Measurements from ENCODE around the gene KASH5. TPM values are rescaled to one million over a fixed set of nuclear protein-coding genes. Genes with fewer than 3 reads are reported as not detected.
A peak's percentile ranks its signal among the peaks of the same experiment; 100 is the strongest.

The KASH5 gene
- total and polyA plus RNA-seq, 2 of the 13 experiments (the other 11 are each of a cell fraction or from before 2014, with no cell fraction given) = not detected

- TF ChIP-seq PRDM15 (CRISPR knock-in tag; IDR thresholded peaks at IDR 0.05) (no peak), ZNF512B (CRISPR knock-in tag; IDR thresholded peaks at IDR 0.05; ENCODE audit: borderline replicate concordance) (no peak), ATF7-NPFF (CRISPR knock-in tag; IDR thresholded peaks at IDR 0.05; ENCODE audit: low read depth) (no peak), CSRNP1 (CRISPR knock-in tag; IDR thresholded peaks at IDR 0.05) (no peak), RNF2 (conservative IDR thresholded peaks at IDR 0.05; ENCODE audit: low read depth) (no peak), XRCC5 (optimal IDR thresholded peaks at IDR 0.05; ENCODE audit: low read length) (peak; percentile 75), LRRFIP1 (CRISPR knock-in tag; conservative IDR thresholded peaks at IDR 0.05) (no peak), ATAD3A (CRISPR knock-in tag; IDR thresholded peaks at IDR 0.05) (no peak), PBX2 (CRISPR knock-in tag; IDR thresholded peaks at IDR 0.05) (0 out of 2 replicates have a peak, but pooled peaks have one; percentile 18), NONO (IDR thresholded peaks at IDR 0.05) (no peak), NONO (CRISPR knock-in tag; conservative IDR thresholded peaks at IDR 0.05) (no peak), SCMH1 (CRISPR knock-in tag; IDR thresholded peaks at IDR 0.05; ENCODE audit: borderline replicate concordance) (no peak), STAG1 (CRISPR knock-in tag; IDR thresholded peaks at IDR 0.05) (peak; percentile 96), KLF15 (CRISPR knock-in tag; IDR thresholded peaks at IDR 0.05; ENCODE audit: borderline replicate concordance) (no peak), SPEN (CRISPR knock-in tag; IDR thresholded peaks at IDR 0.05; ENCODE audit: low read depth) (no peak)
These were observed 3.7 kb downstream of the KASH5 start (continued) for GRCh38 chr19:49391581-49392399.

All from HepG2 (cell line).